Activated naive CD8-positive, alpha-beta T cell treated with anti-CD3 and anti-CD28 coated beads, Interleukin-2, amount 50 U/mL, for 24 hours (primary cell): Measurements from ENCODE around the gene TBL1Y.

Experiments
- ATAC-seq: fragments of 150-1000 bp; cut with Tn5 transposase; one replicate; pipeline ENCODE4 v1.10.0; 2021
- DNase-seq: peaks from one replicate; pipeline ENCODE4 v3.0.0; 2021
- H3K27ac Mint-ChIP-seq: one replicate; pipeline ENCODE4 v1.8.0; 2021; ENCODE audit warnings: mild to moderate bottlenecking, mixed read lengths
- H3K27me3 Mint-ChIP-seq: one replicate; pipeline ENCODE4 v1.8.0; 2021; ENCODE audit warnings: mixed read lengths
- H3K36me3 Mint-ChIP-seq: one replicate; pipeline ENCODE4 v1.8.0; 2021; ENCODE audit warnings: low read depth, mixed read lengths
- H3K4me1 Mint-ChIP-seq: one replicate; pipeline ENCODE4 v1.8.0; 2021; ENCODE audit warnings: mixed read lengths
- H3K4me3 Mint-ChIP-seq: one replicate; pipeline ENCODE4 v1.8.0; 2021; ENCODE audit warnings: mild to moderate bottlenecking, moderate library complexity, mixed read lengths
- H3K9me3 Mint-ChIP-seq: one replicate; pipeline ENCODE4 v1.8.0; 2021; ENCODE audit warnings: mixed read lengths

TBL1Y gene

DNA sequence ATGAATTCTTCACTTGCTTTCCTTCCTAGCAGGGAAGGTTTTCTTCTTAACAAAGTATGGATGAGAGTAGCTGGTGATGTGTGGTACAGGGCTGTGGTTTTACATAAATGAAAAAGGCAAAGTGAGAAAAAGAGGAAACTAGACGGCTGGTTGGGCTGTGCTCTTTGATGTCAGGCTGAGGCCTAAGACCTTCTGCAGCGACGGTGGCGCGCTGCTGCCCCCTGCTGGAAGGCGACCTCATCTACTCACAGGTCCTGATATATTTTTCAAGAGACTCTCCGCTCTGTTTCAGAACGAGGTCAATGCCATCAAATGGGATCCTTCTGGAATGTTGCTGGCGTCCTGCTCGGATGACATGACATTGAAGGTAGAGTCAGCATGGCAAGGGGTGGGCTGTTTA is 175.1 kb downstream of the TBL1Y start:
- no peaks in the 10 kb centered on the region for H3K27me3 Mint-ChIP-seq
- no peaks in the 10 kb centered on the region for H3K9me3 Mint-ChIP-seq
- DNase-seq: peak; percentile 69
- no peak overlapping the region for H3K27ac Mint-ChIP-seq
- peaks cover 5% of the 10 kb centered on the region for H3K4me1 Mint-ChIP-seq
- no peaks in the 10 kb centered on the region for H3K36me3 Mint-ChIP-seq
- ATAC-seq: peak; percentile 80
- no peak overlapping the region for H3K4me3 Mint-ChIP-seq

DNA sequence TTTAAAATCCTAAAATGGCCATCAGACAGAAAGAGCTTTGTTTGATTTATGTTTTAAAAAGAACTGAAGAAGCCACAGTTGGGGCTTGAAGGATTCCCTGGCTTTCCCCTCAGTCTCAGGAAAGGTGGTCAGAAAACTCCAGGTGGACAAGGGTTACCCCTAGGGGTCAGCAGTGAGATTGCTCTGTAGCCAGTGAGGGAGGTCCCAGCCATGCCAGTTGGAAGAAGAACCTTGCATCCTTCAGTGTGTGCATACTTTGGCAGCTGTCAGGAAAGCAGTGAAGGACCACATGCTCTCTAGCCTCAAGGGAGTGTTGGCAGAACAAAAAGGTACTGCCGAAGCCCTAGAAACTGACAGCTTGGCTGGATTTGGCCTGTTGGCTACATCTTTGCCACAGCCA is 182.3 kb downstream of the TBL1Y start:
- Mint-ChIP-seq H3K9me3 (no peaks in the 10 kb centered on the region), H3K36me3 (no peaks in the 10 kb centered on the region), H3K27ac (no peak overlapping the region), H3K4me3 (no peak overlapping the region), H3K27me3 (no peaks in the 10 kb centered on the region), H3K4me1 (no peaks in the 10 kb centered on the region)
- ATAC-seq (no peak), DNase-seq (no peak)

DNA sequence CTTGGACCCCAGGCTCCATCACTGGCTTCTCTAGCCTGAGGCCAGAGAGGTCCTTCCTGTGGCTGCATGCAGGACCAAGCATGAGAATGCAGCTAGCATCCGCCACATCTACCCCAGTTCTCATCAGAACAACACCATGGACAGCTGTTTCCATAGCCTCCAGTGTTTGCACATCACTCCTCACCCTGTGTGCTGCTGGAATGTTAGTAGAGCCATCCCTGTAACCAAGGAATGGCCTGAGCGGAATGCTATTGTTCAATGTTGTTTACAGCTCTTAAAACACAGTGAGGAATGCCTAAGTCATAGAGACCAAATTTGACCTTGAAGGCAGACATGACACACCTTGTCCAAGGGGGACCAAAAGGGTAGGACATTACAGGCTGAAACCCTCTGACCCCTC is 183.9 kb downstream of the TBL1Y start:
- no peaks in the 10 kb centered on the region for H3K36me3 Mint-ChIP-seq
- H3K27ac Mint-ChIP-seq: no peak overlapping the region
- no peak for ATAC-seq
- no peaks in the 10 kb centered on the region for H3K4me1 Mint-ChIP-seq
- no peaks in the 10 kb centered on the region for H3K9me3 Mint-ChIP-seq
- no peaks in the 10 kb centered on the region for H3K27me3 Mint-ChIP-seq
- H3K4me3 Mint-ChIP-seq: no peak overlapping the region
- DNase-seq: no peak

DNA sequence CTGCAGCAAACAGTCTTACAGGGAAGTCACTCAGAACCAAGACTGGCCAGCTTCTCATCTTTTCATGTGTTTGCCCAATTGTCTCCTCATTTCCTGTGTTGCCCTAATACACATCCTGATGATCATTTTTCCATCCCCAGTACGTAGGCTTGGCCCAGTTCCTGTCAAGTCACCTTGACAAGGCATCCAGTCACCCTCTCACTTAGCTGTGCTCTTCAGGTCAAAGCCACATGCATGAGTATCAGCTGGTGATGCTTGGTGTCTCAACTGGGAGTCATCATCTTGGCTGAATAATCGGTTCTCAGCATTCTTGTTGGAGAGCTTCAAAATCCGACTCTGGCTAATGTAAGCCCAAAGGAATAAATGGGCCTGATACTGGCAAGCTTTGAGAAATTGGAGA is 186.5 kb downstream of the TBL1Y start:
- no peaks in the 10 kb centered on the region for H3K36me3 Mint-ChIP-seq
- no peaks in the 10 kb centered on the region for H3K27me3 Mint-ChIP-seq
- H3K4me3 Mint-ChIP-seq: no peak overlapping the region
- DNase-seq (no peak), ATAC-seq (no peak)
- H3K27ac Mint-ChIP-seq: no peak overlapping the region
- no peaks in the 10 kb centered on the region for H3K4me1 Mint-ChIP-seq
- no peaks in the 10 kb centered on the region for H3K9me3 Mint-ChIP-seq

DNA sequence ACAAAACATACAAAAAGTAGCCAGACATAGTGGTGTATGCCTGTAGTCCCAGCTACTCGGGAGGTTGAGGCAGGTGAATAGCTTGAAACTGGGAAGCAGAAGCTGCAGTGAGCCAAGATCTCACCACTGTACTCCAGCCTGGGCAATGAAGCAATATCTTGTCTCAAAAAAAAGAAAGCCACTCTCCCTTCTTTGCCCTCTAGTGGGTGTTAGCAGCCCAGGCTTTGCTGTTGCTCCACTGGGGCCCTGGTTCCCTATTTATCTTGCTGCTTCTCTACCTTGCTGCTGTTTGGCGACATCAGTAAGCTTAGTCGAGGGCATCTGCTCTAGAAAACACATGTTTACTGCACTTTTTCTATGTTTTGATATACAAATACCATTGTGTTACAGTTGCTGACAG is 189.2 kb downstream of the TBL1Y start:
- no peak for ATAC-seq
- DNase-seq: no peak

DNA sequence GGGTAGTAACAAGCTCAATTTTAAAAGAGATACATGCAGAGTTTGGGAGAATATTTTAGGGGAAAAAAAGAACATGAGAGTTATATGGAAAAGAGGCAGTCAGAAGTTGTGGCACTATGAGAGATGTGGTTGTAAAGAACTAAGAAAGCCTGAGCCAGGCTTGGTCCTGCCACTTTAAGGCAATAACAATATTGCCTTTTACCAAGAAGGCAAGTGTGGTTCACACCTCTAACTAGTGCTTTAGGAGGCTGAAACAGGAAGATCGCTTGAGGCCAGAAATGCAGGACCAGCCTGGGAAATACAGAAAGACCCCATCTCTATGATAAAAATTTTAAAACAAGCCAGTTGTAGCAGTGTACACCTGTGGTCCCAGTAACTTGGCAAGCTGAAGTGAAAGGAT is 192.2 kb downstream of the TBL1Y start:
- H3K9me3 Mint-ChIP-seq: no peaks in the 10 kb centered on the region
- H3K36me3 Mint-ChIP-seq: no peaks in the 10 kb centered on the region
- DNase-seq: no peak
- H3K4me3 Mint-ChIP-seq: no peak overlapping the region
- peaks cover 18% of the 10 kb centered on the region for H3K4me1 Mint-ChIP-seq
- H3K27ac Mint-ChIP-seq: no peak overlapping the region
- no peak for ATAC-seq
- no peaks in the 10 kb centered on the region for H3K27me3 Mint-ChIP-seq

More for the DNA sequence above, 189.2 kb downstream of the TBL1Y start:
- Mint-ChIP-seq H3K9me3 (no peaks in the 10 kb centered on the region), H3K27me3 (no peaks in the 10 kb centered on the region), H3K36me3 (no peaks in the 10 kb centered on the region), H3K4me1 (peaks cover 2% of the 10 kb centered on the region), H3K27ac (no peak overlapping the region), H3K4me3 (no peak overlapping the region)

DNA sequence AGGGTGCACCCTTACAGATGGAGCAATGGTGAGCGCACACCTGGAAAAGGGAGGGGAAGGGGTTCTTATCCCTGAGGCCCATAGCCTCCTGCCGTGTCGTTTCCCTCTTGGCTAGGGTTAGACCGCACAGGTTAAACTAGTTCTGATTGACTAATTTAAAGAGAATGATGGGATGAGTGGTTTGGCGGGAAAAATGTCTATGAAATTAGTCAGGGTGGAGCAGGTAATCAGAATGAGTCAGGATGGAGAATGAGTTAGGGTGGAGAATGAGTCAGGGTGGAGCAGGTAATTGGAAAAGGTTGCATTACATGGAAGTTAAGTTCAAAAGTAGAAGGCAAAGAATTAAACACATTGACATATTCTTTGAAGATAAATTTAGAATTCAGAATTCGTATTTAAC is 196.7 kb downstream of the TBL1Y start:
- no peaks in the 10 kb centered on the region for H3K27me3 Mint-ChIP-seq
- no peak overlapping the region for H3K4me3 Mint-ChIP-seq
- DNase-seq (no peak), ATAC-seq (no peak)
- H3K27ac Mint-ChIP-seq: no peak overlapping the region
- H3K36me3 Mint-ChIP-seq: no peaks in the 10 kb centered on the region
- H3K4me1 Mint-ChIP-seq: peaks cover 25% of the 10 kb centered on the region
- H3K9me3 Mint-ChIP-seq: no peaks in the 10 kb centered on the region

DNA sequence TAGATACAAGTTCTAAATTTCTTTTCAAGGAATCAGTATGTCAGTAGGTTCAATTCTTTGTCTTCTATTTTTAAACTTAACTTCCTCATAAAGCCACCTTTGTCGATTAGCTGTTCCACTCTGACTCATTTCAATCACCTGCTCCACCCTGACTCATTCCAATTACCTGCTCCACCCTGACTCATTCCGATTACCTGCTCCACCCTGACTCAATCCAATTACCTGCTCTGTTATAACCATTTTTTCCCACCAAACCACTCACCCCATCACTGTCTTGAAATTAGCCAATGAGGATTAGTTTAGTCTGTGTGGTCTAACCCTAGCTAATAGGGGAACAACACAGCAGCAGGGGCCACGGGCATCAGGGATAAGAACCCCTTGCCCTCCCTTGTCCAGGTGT is 199.6 kb downstream of the TBL1Y start:
- DNase-seq (no peak), ATAC-seq (no peak)
- no peak overlapping the region for H3K27ac Mint-ChIP-seq
- no peaks in the 10 kb centered on the region for H3K36me3 Mint-ChIP-seq
- H3K4me1 Mint-ChIP-seq: peaks cover 23% of the 10 kb centered on the region
- H3K27me3 Mint-ChIP-seq: no peaks in the 10 kb centered on the region
- H3K9me3 Mint-ChIP-seq: no peaks in the 10 kb centered on the region
- H3K4me3 Mint-ChIP-seq: no peak overlapping the region

DNA sequence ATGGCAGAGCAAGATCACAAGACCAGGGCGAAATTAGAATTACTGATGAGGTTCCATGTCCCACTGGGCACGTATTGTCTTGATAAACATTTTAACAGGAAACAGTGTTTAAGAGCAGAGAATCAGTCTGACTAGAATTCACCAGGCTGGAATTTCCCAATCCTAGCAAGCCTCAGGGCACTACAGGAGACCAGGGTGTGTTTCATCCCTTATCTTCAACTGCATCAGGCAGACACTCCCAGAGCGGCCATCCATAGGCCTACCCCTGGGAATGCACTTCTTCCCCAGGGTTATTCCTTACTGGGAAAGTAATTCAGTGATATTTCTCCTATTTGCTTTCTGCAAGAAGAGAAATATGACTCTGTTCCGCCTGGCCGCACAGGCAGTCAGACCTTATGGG is 205.4 kb downstream of the TBL1Y start:
- Mint-ChIP-seq H3K4me3 (no peak overlapping the region), H3K4me1 (no peaks in the 10 kb centered on the region), H3K9me3 (no peaks in the 10 kb centered on the region), H3K27ac (no peak overlapping the region), H3K27me3 (no peaks in the 10 kb centered on the region), H3K36me3 (no peaks in the 10 kb centered on the region)
- ATAC-seq (no peak), DNase-seq (no peak)

DNA sequence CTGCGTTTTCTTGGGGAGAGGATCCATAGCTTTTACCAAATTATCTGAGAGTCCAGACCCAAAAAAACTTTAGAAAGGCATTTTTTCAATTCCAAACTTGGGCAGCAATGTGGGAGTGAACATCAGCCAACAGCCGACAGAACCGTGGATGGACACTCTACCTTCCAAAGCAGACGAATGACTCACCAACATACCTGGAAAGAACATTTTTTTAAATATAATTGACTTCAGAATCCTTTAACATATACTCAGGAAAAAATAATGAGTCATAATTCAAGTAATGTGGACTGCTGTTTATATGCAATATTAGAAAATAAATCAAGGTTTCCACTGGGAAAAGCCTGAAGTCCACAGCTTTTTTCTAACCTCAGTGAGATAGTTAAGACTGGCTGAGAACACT is 211.7 kb downstream of the TBL1Y start:
- Mint-ChIP-seq H3K27ac (no peak overlapping the region), H3K9me3 (no peaks in the 10 kb centered on the region), H3K36me3 (no peaks in the 10 kb centered on the region), H3K4me1 (no peaks in the 10 kb centered on the region), H3K4me3 (no peak overlapping the region), H3K27me3 (no peaks in the 10 kb centered on the region)
- ATAC-seq (no peak), DNase-seq (no peak)

DNA sequence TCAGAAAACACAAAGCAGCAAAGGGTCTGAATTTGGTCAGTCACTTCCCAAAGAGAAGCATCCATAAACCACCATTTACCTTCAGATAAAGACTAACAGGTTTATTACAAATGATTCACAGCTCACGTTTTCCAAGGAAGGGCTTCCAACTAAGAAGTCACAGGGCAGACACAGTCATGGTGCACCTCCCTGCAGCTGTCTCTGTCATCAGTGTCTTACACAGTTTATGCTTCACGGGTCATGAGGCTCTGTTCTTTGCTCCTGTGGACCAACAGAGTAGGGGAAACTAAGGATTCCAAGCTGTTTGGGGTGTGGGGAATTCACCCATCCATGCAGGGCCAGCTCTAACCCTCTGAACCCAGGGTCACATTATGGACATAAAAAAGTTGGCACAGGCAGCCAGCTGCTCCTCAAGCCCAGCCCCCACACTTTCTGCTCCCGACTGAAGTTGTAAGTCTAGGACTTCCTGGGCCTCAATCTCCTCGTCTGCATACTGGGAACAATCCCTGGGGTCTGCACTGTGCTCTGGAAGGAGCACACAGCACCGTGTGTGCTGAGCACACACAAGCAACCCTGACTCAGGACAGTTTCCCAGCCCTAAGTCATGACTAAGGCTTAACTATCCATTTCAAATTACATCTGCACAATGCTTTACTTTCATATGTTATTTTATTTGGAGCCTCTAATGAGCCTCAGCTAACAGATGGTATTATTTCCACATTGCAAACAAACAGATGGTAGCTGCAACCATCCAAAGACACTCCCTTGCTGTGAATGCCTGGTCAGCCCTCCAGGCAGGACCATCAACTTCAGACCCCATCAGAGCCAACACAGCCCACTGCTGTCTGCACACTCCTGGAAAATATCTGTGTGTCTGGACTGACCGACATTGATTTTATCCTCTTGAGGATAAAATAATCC is 214.9 kb downstream of the TBL1Y start:
- no peak overlapping the region for H3K4me3 Mint-ChIP-seq
- H3K4me1 Mint-ChIP-seq: no peaks in the 10 kb centered on the region
- no peak for DNase-seq
- ATAC-seq: no peak
- no peaks in the 10 kb centered on the region for H3K36me3 Mint-ChIP-seq
- H3K9me3 Mint-ChIP-seq: no peaks in the 10 kb centered on the region
- H3K27me3 Mint-ChIP-seq: no peaks in the 10 kb centered on the region
- H3K27ac Mint-ChIP-seq: no peak overlapping the region

DNA sequence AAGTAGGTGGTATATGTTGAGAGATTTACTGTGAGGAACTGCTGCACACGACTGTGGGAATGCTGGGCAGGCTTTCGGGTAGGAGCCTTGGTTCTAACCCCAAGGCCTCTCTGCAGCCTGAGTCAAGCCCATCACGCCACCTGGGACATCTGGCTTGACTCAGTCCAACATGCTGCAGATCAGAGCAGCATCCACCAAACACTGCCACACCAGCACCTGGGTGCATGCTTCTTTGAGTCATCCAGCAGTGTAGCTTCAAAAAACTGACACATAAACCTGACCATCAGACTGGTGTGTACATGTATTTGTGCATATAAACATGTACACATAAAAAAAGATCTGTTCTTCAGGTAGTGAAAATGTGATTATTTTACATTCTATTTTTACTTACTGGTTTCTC is 217.7 kb downstream of the TBL1Y start:
- no peaks in the 10 kb centered on the region for H3K4me1 Mint-ChIP-seq
- no peak overlapping the region for H3K27ac Mint-ChIP-seq
- H3K27me3 Mint-ChIP-seq: no peaks in the 10 kb centered on the region
- no peak overlapping the region for H3K4me3 Mint-ChIP-seq
- ATAC-seq: no peak
- DNase-seq: no peak
- no peaks in the 10 kb centered on the region for H3K9me3 Mint-ChIP-seq
- H3K36me3 Mint-ChIP-seq: no peaks in the 10 kb centered on the region
